ENCODE measurements around the gene CDK15.

Gene CDK15

GRCh38 chr2:201938156-201938775 is 131.9 kb downstream of the CDK15 start:
- DNase-seq (ENCODE audit: low spot score): no peak

DNA sequence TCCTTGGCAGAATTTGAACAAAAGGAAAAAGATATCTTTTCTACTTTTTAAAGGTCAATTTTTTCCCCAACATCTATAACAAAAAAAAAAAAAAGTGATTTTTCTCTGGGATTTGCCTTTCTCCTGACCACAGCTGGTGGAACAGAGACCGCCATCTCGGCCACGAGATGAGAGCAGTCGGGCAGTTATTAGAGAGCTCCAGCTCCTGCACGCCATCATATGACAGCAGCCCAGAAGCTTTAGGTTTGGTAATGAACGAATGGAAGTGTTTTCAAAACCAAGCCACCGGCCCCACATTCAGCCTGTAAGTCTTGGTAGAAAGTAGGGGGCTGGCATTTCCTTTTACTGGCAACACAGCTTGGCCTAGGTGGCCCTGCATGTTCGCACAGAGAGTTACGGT is 132.4 kb downstream of the CDK15 start:
- no peak for DNase-seq (ENCODE audit: low spot score)

- no peak for DNase-seq (ENCODE audit: low spot score)
Measured at GRCh38 chr2:201939453-201939941, 133.2 kb downstream of the CDK15 start.

- DNase-seq (ENCODE audit: low spot score): no peak
Measured at GRCh38 chr2:201942531-201942930, 136.2 kb downstream of the CDK15 start.

Measured in SW480 (cell line).